ENCODE measurements around the gene FRMD1. TPM values are rescaled to one million over a fixed set of nuclear protein-coding genes. Genes with fewer than 3 reads are reported as not detected.

Gene FRMD1
- polyA plus RNA-seq, 3 donors, result not detected

- Histone ChIP-seq H3K27ac (ENCODE audit: low read depth in 1 of 2, low read length in 2 of 2) (no peak overlapping the region), H3K9me3 (replicated peaks in 1 of 2; ENCODE audit: control insufficient read depth in 1 of 2, insufficient read depth in 1 of 2, low read length in 2 of 2) (peaks cover 14 to 24% of the 10 kb centered on the region in 2 donors), H3K9ac (ENCODE audit: insufficient read depth, low read length, poor library complexity, severe bottlenecking) (no peak overlapping the region), H3K4me2 (replicated peaks; ENCODE audit: extremely low read depth, low read length, poor library complexity, severe bottlenecking) (no peak overlapping the region), H3K79me2 (ENCODE audit: insufficient read depth, low read length) (no peaks in the 10 kb centered on the region), H4K20me1 (ENCODE audit: insufficient read depth, low read length) (no peaks in the 10 kb centered on the region), H3K4me3 (replicated peaks in 1 of 3; ENCODE audit: low read depth in 2 of 3, low read length in 3 of 3) (no peak overlapping the region), H2AFZ (ENCODE audit: insufficient read depth, low read depth, low read length, poor library complexity, severe bottlenecking) (no peak overlapping the region), H3K4me1 (ENCODE audit: control insufficient read depth in 1 of 2, insufficient read depth in 2 of 2, low read length in 2 of 2) (no peaks in the 10 kb centered on the region), H3K36me3 (replicated peaks in 1 of 2; ENCODE audit: control insufficient read depth in 1 of 2, insufficient read depth in 2 of 2, low read length in 2 of 2) (no peaks in the 10 kb centered on the region), H3K27me3 (ENCODE audit: control insufficient read depth in 2 of 2, insufficient read depth in 2 of 2, low read length in 2 of 2) (no peaks in the 10 kb centered on the region)
- WGBS (ENCODE audit: insufficient coverage), result 88% methylated on average over 20 of the region's 24 CpGs
- Mint-ChIP-seq H3K36me3 (no peaks in the 10 kb centered on the region), H3K27ac (no peak overlapping the region), H3K27me3 (ENCODE audit: low read depth in 3 of 3) (peaks cover 0 to 3% (median 2%) of the 10 kb centered on the region in 3 donors), H3K4me3 (no peak overlapping the region), H3K4me1 (no peaks in the 10 kb centered on the region), H3K9me3 (peaks cover 2 to 8% (median 6%) of the 10 kb centered on the region in 7 donors)
- intact Hi-C loops (cut with micrococcal nuclease), result no loop called here
- no peak for TF ChIP-seq CTCF (IDR thresholded peaks at IDR 0.05)
- no peak for DNase-seq
Observed at GRCh38 chr6:168072261-168072660, 6.8 kb downstream of the FRMD1 start.

- H3K27me3 Mint-ChIP-seq (ENCODE audit: low read depth in 3 of 3), result peaks cover 0 to 3% (median 2%) of the 10 kb centered on the region in 3 donors
- no peak overlapping the region for H3K4me3 ChIP-seq (replicated peaks in 1 of 3; ENCODE audit: low read depth in 2 of 3, low read length in 3 of 3)
- no peaks in the 10 kb centered on the region for H4K20me1 ChIP-seq (ENCODE audit: insufficient read depth, low read length)
- no peak for DNase-seq
- no peaks in the 10 kb centered on the region for H3K4me1 ChIP-seq (ENCODE audit: control insufficient read depth in 1 of 2, insufficient read depth in 2 of 2, low read length in 2 of 2)
- WGBS (ENCODE audit: insufficient coverage), result 70% methylated on average over 9 of the region's 9 CpGs
- no peak overlapping the region for H2AFZ ChIP-seq (ENCODE audit: insufficient read depth, low read depth, low read length, poor library complexity, severe bottlenecking)
- no peak for TF ChIP-seq CTCF (IDR thresholded peaks at IDR 0.05)
- no peak overlapping the region for H3K27ac ChIP-seq (ENCODE audit: low read depth in 1 of 2, low read length in 2 of 2)
- no peaks in the 10 kb centered on the region for H3K4me1 Mint-ChIP-seq
- no peaks in the 10 kb centered on the region for H3K36me3 ChIP-seq (replicated peaks in 1 of 2; ENCODE audit: control insufficient read depth in 1 of 2, insufficient read depth in 2 of 2, low read length in 2 of 2)
- no peak overlapping the region for H3K27ac Mint-ChIP-seq
- no peak overlapping the region for H3K9ac ChIP-seq (ENCODE audit: insufficient read depth, low read length, poor library complexity, severe bottlenecking)
- H3K9me3 ChIP-seq (replicated peaks in 1 of 2; ENCODE audit: control insufficient read depth in 1 of 2, insufficient read depth in 1 of 2, low read length in 2 of 2), result peaks cover 14 to 24% of the 10 kb centered on the region in 2 donors
- no peak overlapping the region for H3K4me3 Mint-ChIP-seq
- intact Hi-C loops (cut with micrococcal nuclease), result no loop called here
- no peaks in the 10 kb centered on the region for H3K27me3 ChIP-seq (ENCODE audit: control insufficient read depth in 2 of 2, insufficient read depth in 2 of 2, low read length in 2 of 2)
- H3K79me2 ChIP-seq (ENCODE audit: insufficient read depth, low read length), result no peaks in the 10 kb centered on the region
- peaks cover 2 to 10% (median 6%) of the 10 kb centered on the region in 7 donors for H3K9me3 Mint-ChIP-seq
- H3K4me2 ChIP-seq (replicated peaks; ENCODE audit: extremely low read depth, low read length, poor library complexity, severe bottlenecking), result no peak overlapping the region
- no peaks in the 10 kb centered on the region for H3K36me3 Mint-ChIP-seq
Observed at GRCh38 chr6:168071620-168072019, 7.4 kb downstream of the FRMD1 start.

Measured in CD14-positive monocyte (primary cell).